Right cardiac atrium (tissue), 5 donors: ENCODE measurements around the gene CFAP73. TPM values are rescaled to one million over a fixed set of nuclear protein-coding genes. Genes with fewer than 3 reads are reported as not detected.

Experiments used
- ATAC-seq, 2 donors: fragments of 200-7000 bp; cut with Tn5 transposase; one replicate each; pipeline versions ENCODE4 v1.8.0 to v1.9.1; 2020; ENCODE audit warnings: moderate library complexity in 2 of 2, mild to moderate bottlenecking in 1 of 2
- DNase-seq, 3 donors: peaks; one replicate each; pipeline ENCODE4 v3.0.0-alpha.2; 2020
- H3K27ac ChIP-seq: one replicate; pipeline ENCODE4 v1.5.1; 2013; ENCODE audit warnings: mild to moderate bottlenecking, low read length, control low read depth, moderate library complexity
- H3K27me3 ChIP-seq: one replicate; pipeline ENCODE4 v1.6.1; 2013; ENCODE audit not compliant: control insufficient read depth, insufficient read depth
- H3K4me1 ChIP-seq: one replicate; pipeline ENCODE4 v1.6.1; 2013; ENCODE audit warnings: low read length; ENCODE audit not compliant: control insufficient read depth, insufficient read depth
- H3K4me3 ChIP-seq: one replicate; pipeline ENCODE4 v1.5.1; 2013; ENCODE audit warnings: low read length, control low read depth
- H3K9me3 ChIP-seq: one replicate; pipeline ENCODE4 v1.6.1; 2013; ENCODE audit warnings: low read length; ENCODE audit not compliant: control insufficient read depth
- WGBS: extraction: QIAGEN DNeasy Blood & Tissue Kit; methylation state at CpG from one replicate; pipeline ENCODE4 v1.1.7; 2013; 5-methylcytosine and 5-hydroxymethylcytosine counted together
- intact Hi-C, 4 donors: fragments of 100-400 bp; cut with DNase I; formaldehyde crosslinking; loops; one replicate each; pipeline versions ENCODE4 v1.11.0 to v1.14.0; 2022 to 2023
- polyA plus RNA-seq: library from polyadenylated mRNA; stranded (reverse); fragments of 200-250 nt; gene quantifications from one replicate; pipeline ENCODE4 v1.2.3, GENCODE V29; 2013
- total RNA-seq, 4 donors: library from RNA; stranded (reverse); fragmentation: NEBNext Ultra II Directional; extraction: Animal tissue kit (Norgen Biotek cat#: 25700); gene quantifications; one replicate each; pipeline ENCODE4 v1.2.1, GENCODE V29; 2021
- donor health status: healthy with polysubstance abuse.
- donor health status: DM: no; HTN: yes; CAD: no.
- donor health status: DM: no; HTN: no; CAD: no.
- donor health status: DM: no; HTN: yes; CAD: no; lungs with severe emphysema.
- donor health status: DM: yes; HTN: yes; CAD: no.

Gene CFAP73
- total and polyA plus RNA-seq, 5 donors, result 0.09 TPM; not detected in 4

DNA sequence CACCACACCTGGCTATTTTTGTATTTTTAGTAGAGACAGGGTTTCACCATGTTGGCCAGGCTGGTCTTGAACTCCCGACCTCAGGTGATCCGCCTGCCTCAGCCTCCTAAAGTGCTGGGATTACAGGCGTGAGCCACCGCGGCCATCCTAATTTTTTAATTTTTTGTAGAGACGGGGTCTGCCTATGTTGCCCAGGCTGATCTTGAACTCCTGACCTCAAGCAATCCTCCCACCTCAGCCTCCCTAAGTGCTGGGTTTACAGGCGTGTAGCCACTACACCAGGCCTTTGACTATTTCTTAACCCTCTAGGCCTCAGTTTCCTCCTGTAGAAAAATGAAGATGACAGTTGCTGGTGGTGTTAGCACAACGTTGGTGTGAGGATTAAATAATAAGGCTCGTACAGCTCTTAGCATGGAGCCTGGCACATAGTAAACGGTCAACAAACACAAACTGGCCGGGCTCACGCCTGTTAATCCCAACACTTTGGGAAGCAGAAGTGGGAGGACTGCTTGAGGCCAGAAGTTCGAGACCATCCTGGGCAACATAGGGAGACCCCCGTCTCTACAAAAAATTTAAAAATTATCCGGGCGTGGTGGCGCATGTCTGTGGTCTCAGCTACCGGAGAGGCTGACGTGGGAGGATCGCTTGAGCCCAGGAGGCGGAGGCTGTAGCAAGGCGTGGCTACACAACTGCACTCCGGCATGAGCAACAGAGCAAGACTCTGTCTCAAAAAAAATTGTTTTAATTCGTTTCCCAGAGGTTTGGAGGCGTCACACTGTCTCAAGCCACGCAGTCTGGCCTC lies 34.8 kb downstream of the CFAP73 start:
- Histone ChIP-seq H3K4me1 (peaks cover 2% of the 10 kb centered on the region), H3K4me3 (peak overlapping the region; percentile 62), H3K27ac (peak overlapping the region; percentile 76), H3K9me3 (no peaks in the 10 kb centered on the region), H3K27me3 (no peaks in the 10 kb centered on the region)
- 32% methylated on average over 26 of the region's 26 CpGs for WGBS
- DNase-seq, result no peak
- intact Hi-C loops, result no loop called here
- peak; percentile 63 to 66 for ATAC-seq

DNA sequence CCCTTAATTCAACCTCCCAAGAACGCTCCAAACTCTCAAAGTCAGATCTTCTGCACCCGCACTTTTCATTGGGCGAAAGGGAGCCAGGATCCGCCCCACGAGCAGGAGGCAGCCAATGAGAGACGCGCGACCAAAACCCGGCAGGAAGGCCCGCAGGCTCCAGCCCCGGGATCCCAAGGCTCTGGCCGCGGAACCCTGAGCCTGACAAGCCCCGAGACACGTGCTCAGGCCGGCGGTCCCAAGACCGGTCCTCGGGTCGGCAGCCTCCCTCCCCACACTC lies 35.3 kb downstream of the CFAP73 start:
- peaks cover 2% of the 10 kb centered on the region for H3K4me1 ChIP-seq
- ATAC-seq, result peak; percentile 93 to 94
- peak overlapping the region; percentile 62 for H3K4me3 ChIP-seq
- DNase-seq, result peak; percentile 90 to 95 (median 95)
- 0% methylated on average over 20 of the region's 20 CpGs for WGBS
- peak overlapping the region; percentile 76 for H3K27ac ChIP-seq
- H3K9me3 ChIP-seq, result no peaks in the 10 kb centered on the region
- intact Hi-C loops, result no loop called here
- no peaks in the 10 kb centered on the region for H3K27me3 ChIP-seq

GRCh38 chr12:113185180-113186032 lies 35.9 kb downstream of the CFAP73 start, which contains the start of the genes DDX54 and RITA1:
Gene DDX54, minus strand, starts transcription at chr12:113185478. Its CDS starts 27 bp downstream, at chr12:113185451.
Gene RITA1, plus strand, starts transcription at chr12:113185721. Its CDS starts 1,026 bp downstream, at chr12:113186747.
- peak within 1 kb of the TSS; percentile 62 for H3K4me3 ChIP-seq
- H3K4me1 ChIP-seq, result peaks cover 2% of the 10 kb centered on the region
- DNase-seq, result peak; percentile 79 to 92 (median 91)
- H3K9me3 ChIP-seq, result no peaks in the 10 kb centered on the region
- ATAC-seq, result peak; percentile 89 to 90
- under 1% methylated on average over 89 of the region's 89 CpGs for WGBS
- intact Hi-C loops, result no loop called here
- H3K27me3 ChIP-seq, result no peaks in the 10 kb centered on the region
- H3K27ac ChIP-seq, result peak within 1 kb of the TSS; percentile 76

- intact Hi-C loops, result no loop called here
- peak overlapping the region; percentile 62 for H3K4me3 ChIP-seq
- no peaks in the 10 kb centered on the region for H3K9me3 ChIP-seq
- no peak for ATAC-seq
- H3K4me1 ChIP-seq, result peaks cover 2% of the 10 kb centered on the region
- H3K27ac ChIP-seq, result no peak overlapping the region
- no peak for DNase-seq
- H3K27me3 ChIP-seq, result no peaks in the 10 kb centered on the region
- 8% methylated on average over 11 of the region's 11 CpGs for WGBS
Measured at GRCh38 chr12:113186033-113186365, 36.5 kb downstream of the CFAP73 start.

GRCh38 chr12:113186666-113187325 lies 37.3 kb downstream of the CFAP73 start:
- Histone ChIP-seq H3K4me1 (peaks cover 2% of the 10 kb centered on the region), H3K4me3 (no peak overlapping the region), H3K27ac (no peak overlapping the region), H3K9me3 (no peaks in the 10 kb centered on the region), H3K27me3 (no peaks in the 10 kb centered on the region)
- ATAC-seq (no peak), DNase-seq (peak in 2 of 3 donors; percentile 58 to 65)
- WGBS, result 80% methylated on average over 16 of the region's 16 CpGs
- intact Hi-C loops, result no loop called here

DNA sequence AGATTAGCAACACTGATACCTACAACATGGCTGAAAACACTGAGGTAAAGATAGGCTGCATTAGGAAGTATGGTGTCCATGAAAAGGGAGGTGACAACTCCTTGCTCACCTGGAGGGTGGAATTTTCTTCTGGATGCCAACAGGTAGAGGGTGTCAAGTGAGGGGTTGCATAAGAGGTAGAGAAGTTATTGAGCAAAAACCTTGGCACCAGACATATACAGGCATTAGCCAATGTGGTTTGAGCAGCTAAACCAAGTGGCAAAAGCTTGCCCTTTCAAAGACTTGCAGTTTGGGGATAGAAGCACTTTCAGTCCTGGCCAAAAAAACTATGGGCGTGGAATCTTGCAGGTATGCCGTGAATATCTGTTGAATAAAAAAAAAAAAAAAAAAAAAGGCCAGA lies 39.8 kb downstream of the CFAP73 start:
- no peaks in the 10 kb centered on the region for H3K27me3 ChIP-seq
- no peaks in the 10 kb centered on the region for H3K9me3 ChIP-seq
- intact Hi-C loops, result no loop called here
- no peak for ATAC-seq
- H3K4me1 ChIP-seq, result peaks cover 2% of the 10 kb centered on the region
- no peak for DNase-seq
- no peak overlapping the region for H3K4me3 ChIP-seq
- no peak overlapping the region for H3K27ac ChIP-seq
- WGBS, result 98% methylated on average over 2 of the region's 2 CpGs

DNA sequence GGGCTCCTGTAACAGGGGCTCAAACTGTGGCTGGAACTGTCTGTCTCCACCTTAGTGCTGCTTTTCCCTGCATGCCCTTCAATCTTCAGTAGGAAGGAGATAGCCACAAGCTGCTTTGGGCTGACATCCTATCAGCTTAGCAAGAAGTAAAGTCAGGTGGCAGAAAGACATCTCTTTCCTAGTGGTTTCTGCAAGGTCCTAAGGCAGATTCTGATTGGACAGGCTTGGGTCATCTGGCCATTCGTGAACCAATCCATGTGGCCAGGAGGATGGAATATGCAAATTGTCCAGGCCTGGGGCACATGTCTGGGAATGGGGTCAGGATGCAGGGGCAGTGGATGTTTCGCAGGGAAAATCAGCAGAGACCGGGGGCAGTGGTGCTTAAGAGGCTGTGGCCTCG lies 41.2 kb downstream of the CFAP73 start:
- Histone ChIP-seq H3K27me3 (no peaks in the 10 kb centered on the region), H3K27ac (no peak overlapping the region), H3K4me3 (no peak overlapping the region), H3K9me3 (no peaks in the 10 kb centered on the region), H3K4me1 (peaks cover 2% of the 10 kb centered on the region)
- DNase-seq, result no peak
- intact Hi-C loops, result loop anchor here in 3 of 4 donors (10.0 kb wide), 3 partner anchors 94 to 234 kb away; partner anchors contain the start of gene SDSL (in 3 of the 3)
- 87% methylated on average over 4 of the region's 4 CpGs for WGBS
- no peak for ATAC-seq

DNA sequence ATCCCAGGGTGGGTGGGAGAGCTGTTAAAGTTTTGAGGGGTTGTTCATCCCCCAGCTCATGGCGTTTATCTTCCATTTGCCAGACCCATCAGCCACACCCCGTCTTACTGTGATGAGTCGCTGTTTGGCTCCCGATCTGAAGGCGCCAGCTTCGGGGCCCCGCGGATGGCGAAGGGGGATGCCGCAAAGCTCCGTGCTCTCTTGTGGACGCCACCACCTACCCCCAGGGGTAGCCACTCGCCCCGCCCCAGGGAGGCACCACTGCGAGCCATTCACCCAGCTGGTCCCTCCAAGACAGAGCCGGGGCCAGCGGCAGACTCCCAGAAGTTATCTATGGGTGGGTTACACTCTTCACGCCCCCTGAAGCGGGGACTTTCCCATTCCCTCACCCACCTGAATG lies 41.7 kb downstream of the CFAP73 start:
- no peak for DNase-seq
- Histone ChIP-seq H3K4me1 (peaks cover under 1% of the 10 kb centered on the region), H3K27ac (no peak overlapping the region), H3K27me3 (no peaks in the 10 kb centered on the region), H3K9me3 (no peaks in the 10 kb centered on the region), H3K4me3 (no peak overlapping the region)
- WGBS, result 93% methylated on average over 19 of the region's 19 CpGs
- ATAC-seq, result no peak
- intact Hi-C loops, result loop anchor here in 3 of 4 donors (10.0 kb wide), 3 partner anchors 94 to 234 kb away; partner anchors contain the start of gene SDSL (in 3 of the 3)

- intact Hi-C loops, result loop anchor here in 3 of 4 donors (10.0 kb wide), 3 partner anchors 90 to 230 kb away; partner anchors contain the start of gene SDSL (in 3 of the 3)
- ATAC-seq, result no peak
- H3K9me3 ChIP-seq, result no peaks in the 10 kb centered on the region
- no peak overlapping the region for H3K4me3 ChIP-seq
- H3K27me3 ChIP-seq, result no peaks in the 10 kb centered on the region
- DNase-seq, result no peak
- H3K4me1 ChIP-seq, result no peaks in the 10 kb centered on the region
- WGBS, result 76% methylated on average over 4 of the region's 4 CpGs
- no peak overlapping the region for H3K27ac ChIP-seq
Measured at GRCh38 chr12:113194971-113195391, 45.5 kb downstream of the CFAP73 start.

- 96% methylated on average over 13 of the region's 13 CpGs for WGBS
- Histone ChIP-seq H3K4me3 (no peak overlapping the region), H3K9me3 (no peaks in the 10 kb centered on the region), H3K27ac (no peak overlapping the region), H3K27me3 (no peaks in the 10 kb centered on the region), H3K4me1 (no peaks in the 10 kb centered on the region)
- no peak for DNase-seq
- intact Hi-C loops, result loop anchor here in 3 of 4 donors (10.0 kb wide), 3 partner anchors 89 to 229 kb away; partner anchors contain the start of gene SDSL (in 3 of the 3)
- ATAC-seq, result no peak
Measured at GRCh38 chr12:113195598-113195997, 46.1 kb downstream of the CFAP73 start.
